Smooth muscle cell (in vitro differentiated cells): ENCODE measurements around the gene CSNK1G1. TPM values are rescaled to one million over a fixed set of nuclear protein-coding genes. Genes with fewer than 3 reads are reported as not detected.
"Not testable (repeated sequence)": the region's sequence is repeated elsewhere in the genome, so short reads cannot be mapped to it uniquely, and the experiment has no call there.

Experiments
- DNase-seq: peaks from one replicate; lab custom pipeline; 2025; ENCODE audit not compliant: unreplicated experiment; lab: John Stamatoyannopoulos, UW
- H2AFZ ChIP-seq: fragments of 200-600 bp; sonication (generic); 2 replicates; pipeline ENCODE4 v1.6.0; 2016; ENCODE audit warnings: antibody characterized with exemption, low read depth, mild to moderate bottlenecking
- H3F3A ChIP-seq: fragments of 200-600 bp; sonication (generic); 2 replicates; pipeline ENCODE4 v1.6.0; 2017; ENCODE audit warnings: antibody characterized with exemption, low read depth
- H3K27ac ChIP-seq: fragments of 200-600 bp; sonication (generic); 2 replicates; pipeline ENCODE4 v1.5.1; 2016; ENCODE audit warnings: low read depth, mild to moderate bottlenecking
- H3K27me3 ChIP-seq: fragments of 200-600 bp; sonication (generic); 2 replicates; pipeline ENCODE4 v1.6.1; 2016; ENCODE audit warnings: low read depth, mild to moderate bottlenecking
- H3K36me3 ChIP-seq: fragments of 200-600 bp; sonication (generic); 2 replicates; pipeline ENCODE4 v1.5.1; 2016; ENCODE audit warnings: low read depth
- H3K4me1 ChIP-seq: fragments of 200-600 bp; sonication (generic); 2 replicates; pipeline ENCODE4 v1.5.1; 2016; ENCODE audit warnings: low read depth
- H3K4me2 ChIP-seq: fragments of 200-600 bp; sonication (generic); 2 replicates; pipeline ENCODE4 v1.6.0; 2016; ENCODE audit warnings: mild to moderate bottlenecking
- H3K4me3 ChIP-seq: fragments of 200-600 bp; sonication (generic); 2 replicates; pipeline ENCODE4 v1.5.1; 2016; ENCODE audit warnings: mild to moderate bottlenecking
- H3K79me2 ChIP-seq: fragments of 200-600 bp; sonication (generic); 2 replicates; pipeline ENCODE4 v1.6.0; 2016; ENCODE audit warnings: low read depth, mild to moderate bottlenecking
- H3K9ac ChIP-seq: fragments of 200-600 bp; sonication (generic); 2 replicates; pipeline ENCODE4 v1.6.0; 2016; ENCODE audit warnings: low read depth
- H3K9me3 ChIP-seq: fragments of 200-600 bp; sonication (generic); replicated peaks from 2 replicates; pipeline ENCODE4 v1.5.1; 2016; ENCODE audit warnings: low read depth
- H4K20me1 ChIP-seq: fragments of 200-600 bp; sonication (generic); 2 replicates; pipeline ENCODE4 v1.6.0; 2016; ENCODE audit warnings: low read depth
- CTCF ChIP-seq: fragments of 200-600 bp; sonication (generic); IDR thresholded peaks from 2 replicates; pipeline ENCODE4 v1.5.1; 2017; ENCODE audit warnings: borderline replicate concordance, mild to moderate bottlenecking, antibody characterized with exemption; ENCODE audit not compliant: insufficient read depth, poor library complexity, severe bottlenecking
- WGBS: methylation state at CpG from one replicate; pipeline ENCODE4 v1.1.7; 2016; ENCODE audit warnings: low lambda C conversion rate; 5-methylcytosine and 5-hydroxymethylcytosine counted together
- polyA plus RNA-seq: library from polyadenylated mRNA; unstranded; fragments of >200 nt; fragmentation: Nextera tagmentation; extraction: Ambion mirVana; gene quantifications from 2 replicates; pipeline ENCODE4 v1.2.1, GENCODE V29; 2016
- total RNA-seq: library from RNA; depleted of rRNA; stranded (reverse); fragments of >200 nt; gene quantifications from 2 replicates; pipeline ENCODE4 v1.2.3, GENCODE V29; 2014

Gene CSNK1G1
- total and polyA plus RNA-seq, 2 experiments from 2014 or later, result 12.8 to 23.2 TPM

DNA sequence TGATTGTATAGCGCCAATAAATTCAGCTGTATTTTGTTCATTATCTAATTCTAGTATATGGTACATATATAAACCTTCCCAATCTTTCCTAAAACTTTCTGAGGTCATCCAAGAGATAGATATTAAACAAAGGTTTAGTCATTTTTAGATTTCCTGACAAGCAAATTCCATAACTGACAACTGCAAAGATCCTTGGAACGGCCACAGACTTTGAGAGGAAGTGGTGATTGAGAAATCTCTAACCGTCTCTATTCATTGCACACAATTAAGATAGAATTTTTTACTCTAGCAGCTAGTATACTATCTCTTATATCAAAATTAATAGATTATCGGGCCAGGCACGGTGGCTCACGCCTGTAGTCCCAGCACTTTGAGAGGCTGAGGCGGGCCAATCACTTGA lies 4.7 kb downstream of the CSNK1G1 start:
- Histone ChIP-seq H4K20me1 (peaks cover 66% of the 10 kb centered on the region), H3K4me3 (no peak overlapping the region), H3F3A (peaks cover under 1% of the 10 kb centered on the region), H3K9ac (no peak overlapping the region), H3K4me1 (peaks cover 7% of the 10 kb centered on the region), H3K27ac (no peak overlapping the region), H3K79me2 (peaks cover 93% of the 10 kb centered on the region), H2AFZ (no peak overlapping the region), H3K27me3 (no peaks in the 10 kb centered on the region), H3K4me2 (no peak overlapping the region), H3K9me3 (no peaks in the 10 kb centered on the region), H3K36me3 (no peaks in the 10 kb centered on the region)
- DNase-seq, result no peak
- TF ChIP-seq CTCF, result no peak
- WGBS, result 91% methylated on average over 7 of the region's 7 CpGs

DNA sequence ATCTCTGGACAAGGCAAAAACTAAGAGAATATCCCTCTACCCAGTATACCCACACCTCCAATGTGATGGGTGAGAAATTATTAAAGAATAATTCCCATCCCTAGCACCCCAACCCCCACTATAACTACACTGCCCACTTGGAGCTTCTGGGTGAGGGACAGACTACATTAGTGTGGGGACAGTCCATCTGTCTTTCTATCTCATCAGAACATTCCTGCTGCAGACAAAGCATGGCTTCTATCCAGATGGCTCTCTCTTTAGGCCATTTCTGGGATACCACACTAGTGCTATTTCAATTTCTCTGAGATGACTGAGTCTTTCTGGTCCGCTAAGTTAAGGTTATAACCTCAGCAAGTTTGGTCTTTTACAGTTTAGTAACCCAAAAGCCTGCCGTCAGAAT lies 6.6 kb downstream of the CSNK1G1 start:
- Histone ChIP-seq H3F3A (no peaks in the 10 kb centered on the region), H3K9me3 (no peaks in the 10 kb centered on the region), H3K4me1 (peaks cover 9% of the 10 kb centered on the region), H4K20me1 (peaks cover 82% of the 10 kb centered on the region), H3K27me3 (no peaks in the 10 kb centered on the region), H2AFZ (no peak overlapping the region), H3K27ac (no peak overlapping the region), H3K36me3 (no peaks in the 10 kb centered on the region), H3K4me3 (no peak overlapping the region), H3K79me2 (peaks cover 99% of the 10 kb centered on the region), H3K4me2 (no peak overlapping the region), H3K9ac (no peak overlapping the region)
- WGBS, result 93% methylated on average over 2 of the region's 2 CpGs
- no peak for DNase-seq
- TF ChIP-seq CTCF, result no peak

- DNase-seq, result no peak
- peaks cover 13% of the 10 kb centered on the region for H3K4me1 ChIP-seq
- H3K27ac ChIP-seq, result no peak overlapping the region
- peaks cover 99% of the 10 kb centered on the region for H3K79me2 ChIP-seq
- TF ChIP-seq CTCF, result no peak
- no peak overlapping the region for H3K4me3 ChIP-seq
- WGBS, result 24% methylated on average over 1 of the region's 1 CpG
- no peaks in the 10 kb centered on the region for H3K36me3 ChIP-seq
- peak overlapping the region; percentile 76 for H3K4me2 ChIP-seq
- peaks cover 91% of the 10 kb centered on the region for H4K20me1 ChIP-seq
- no peaks in the 10 kb centered on the region for H3F3A ChIP-seq
- H2AFZ ChIP-seq, result no peak overlapping the region
- no peaks in the 10 kb centered on the region for H3K27me3 ChIP-seq
- H3K9me3 ChIP-seq, result no peaks in the 10 kb centered on the region
- no peak overlapping the region for H3K9ac ChIP-seq
Measured at GRCh38 chr15:64348455-64348854, 7.5 kb downstream of the CSNK1G1 start.

GRCh38 chr15:64346242-64346641 lies 9.7 kb downstream of the CSNK1G1 start:
- peaks cover 15% of the 10 kb centered on the region for H3K4me1 ChIP-seq
- not testable (repeated sequence) for H3K4me3 ChIP-seq, H3K9me3 ChIP-seq, H3K9ac ChIP-seq, H3F3A ChIP-seq, H3K27ac ChIP-seq, H2AFZ ChIP-seq, DNase-seq, H3K27me3 ChIP-seq, H3K36me3 ChIP-seq, H3K4me2 ChIP-seq
- H3K79me2 ChIP-seq, result peaks cover 90% of the 10 kb centered on the region
- 97% methylated on average over 6 of the region's 6 CpGs for WGBS
- peaks cover 95% of the 10 kb centered on the region for H4K20me1 ChIP-seq
